Heart right ventricle (tissue), 16 donors: ENCODE data around the gene MAPRE2. TPM values are rescaled to one million over a fixed set of nuclear protein-coding genes. Genes with fewer than 3 reads are reported as not detected.
A peak's percentile ranks its signal among the peaks of the same experiment; 100 is the strongest.

Experiments used
- ATAC-seq, 8 donors: fragments of 200-7000 bp; cut with Tn5 transposase; one replicate each; pipeline ENCODE4 v1.9.1; 2020; ENCODE audit warnings: mild to moderate bottlenecking in 8 of 8, moderate library complexity in 8 of 8, moderate number of reproducible peaks in 1 of 8
- DNase-seq, 2 donors: peaks; one replicate each; pipeline ENCODE4 v3.0.0-alpha.2; 2020
- H3K27ac ChIP-seq, 10 donors: fragments of 200-600 bp; sonication (generic) in 2 of 10; one replicate each; pipeline versions ENCODE4 v1.5.0 to v1.8.0; 2020 to 2022; ENCODE audit warnings: mild to moderate bottlenecking in 3 of 10
- H3K27me3 ChIP-seq, 7 donors: fragments of 200-600 bp; one replicate each; pipeline ENCODE4 v1.8.0; 2021 to 2022; ENCODE audit warnings: mild to moderate bottlenecking in 2 of 7
- H3K36me3 ChIP-seq, 9 donors: fragments of 200-600 bp; sonication (generic) in 1 of 9; one replicate each; pipeline versions ENCODE4 v1.5.0 to v1.8.0; 2020 to 2022; ENCODE audit warnings: mild to moderate bottlenecking in 2 of 9
- H3K4me1 ChIP-seq, 9 donors: fragments of 200-600 bp; sonication (generic) in 1 of 9; one replicate each; pipeline versions ENCODE4 v1.5.0 to v1.8.0; 2020 to 2022; ENCODE audit warnings: mild to moderate bottlenecking in 4 of 9
- H3K4me3 ChIP-seq, 10 donors: fragments of 200-600 bp; sonication (generic) in 2 of 10; one replicate each; pipeline versions ENCODE4 v1.5.0 to v1.8.0; 2020 to 2022; ENCODE audit warnings: mild to moderate bottlenecking in 7 of 10, moderate library complexity in 2 of 10
- H3K9me3 ChIP-seq, 11 donors: fragments of 200-600 bp in 10 of 11; sonication (generic) in 2 of 11; one replicate each; pipeline versions ENCODE4 v1.5.0 to v1.8.0; 2013 to 2022; ENCODE audit warnings: mild to moderate bottlenecking in 2 of 11, control low read depth in 1 of 11, moderate library complexity in 1 of 11
- CTCF ChIP-seq, 9 donors: fragments of 200-600 bp; sonication (generic) in 2 of 9; IDR thresholded peaks; one replicate each; pipeline versions ENCODE4 v1.5.0 to v1.8.0; 2021 to 2022; ENCODE audit warnings: antibody characterized with exemption in 9 of 9, mild to moderate bottlenecking in 5 of 9, moderate library complexity in 1 of 9
- WGBS, 2 donors: extraction: QIAGEN DNeasy Blood & Tissue Kit; methylation state at CpG; one replicate each; pipeline ENCODE4 v1.1.7; 2013; ENCODE audit warnings: inconsistent platforms in 1 of 2; 5-methylcytosine and 5-hydroxymethylcytosine counted together
- intact Hi-C, 10 donors: fragments of 100-400 bp; cut with DNase I; formaldehyde crosslinking; loops; one replicate each; pipeline versions ENCODE4 v1.11.1 to v1.14.2; 2022
- polyA plus RNA-seq, 2 donors: library from polyadenylated mRNA; stranded (reverse); fragments of 200-250 nt; gene quantifications; one replicate each; pipeline ENCODE4 v1.2.3, GENCODE V29; 2013
- total RNA-seq, 10 donors: library from RNA; stranded (reverse); fragmentation: NEBNext Ultra II Directional in 3 of 10; extraction: Animal tissue kit (Norgen Biotek cat#: 25700) in 3 of 10; gene quantifications; one replicate each; pipeline versions ENCODE4 v1.2.1 to v1.2.4, GENCODE V29; 2021 to 2023
- donor health status: Arrhythmogenic right ventricular cardiomyopathy.
- donor health status: ischemic (EF 13 %, LVEDD 7.1; RV severe dilation, severe dysfunction).
- donor health status: healthy with polysubstance abuse.
- donor health status: DM: no; HTN: yes; CAD: no.
- donor health status: DM: no; HTN: no; CAD: no.
- donor health status: ischemic (EF 25% LVEDD 6.9; RV normal size, moderate dysfunction).
- donor health status: ischemic (EF 25% LVEDD 5.7; RV mildly dilated, moderate dysfunction).
- donor health status: healthy.
- donor health status: DM: yes; HTN: yes; CAD: no.
- donor health status: Ischemic cardiomyopathy.
- donor health status: ischemic (EF 35%, LVEDD 5.7; RV mildly dilated, moderate dysfunction).
- donor health status: nonischemic (EF 11% LVEDD 7.7; RV severe dilation, severe dysfunction).
- donor health status: DM: yes; HTN: yes; CAD: no.
- donor health status: PGD.
- donor health status: ischemic (EF 29% LVEDD 5.4; RV normal size, mild dysfunction).
- donor health status: nonischemic (EF 23%, LVEDD 6.1; RV moderate dilation, normal function).

MAPRE2 gene
- total and polyA plus RNA-seq, 12 donors, result 31.7 to 211 (median 130) TPM

GRCh38 chr18:35116784-35117318 is 75.6 kb downstream of the MAPRE2 start:
- no peak for ATAC-seq
- 94 to 97% methylated on average over 9 of the region's 9 CpGs for WGBS, 2 donors
- H3K27ac ChIP-seq, result peak overlapping the region; percentile 20 to 89 (median 81)
- no peak overlapping the region for H3K4me3 ChIP-seq
- intact Hi-C loops, result no loop called here
- peaks cover 0 to 9% (median 0%) of the 10 kb centered on the region in 11 donors for H3K9me3 ChIP-seq
- no peak for DNase-seq
- no peak for TF ChIP-seq CTCF (IDR thresholded peaks at IDR 0.05)
- peaks cover 10 to 61% (median 48%) of the 10 kb centered on the region in 9 donors for H3K4me1 ChIP-seq
- H3K36me3 ChIP-seq, result no peaks in the 10 kb centered on the region
- no peaks in the 10 kb centered on the region for H3K27me3 ChIP-seq

GRCh38 chr18:35117372-35117771 is 76.2 kb downstream of the MAPRE2 start:
- intact Hi-C loops, result no loop called here
- peak overlapping the region; percentile 20 to 89 (median 81) for H3K27ac ChIP-seq
- peaks cover 10 to 66% (median 49%) of the 10 kb centered on the region in 9 donors for H3K4me1 ChIP-seq
- DNase-seq (no peak), ATAC-seq (peak in 2 of 8 donors; percentile 4 to 29)
- peaks cover 0 to 6% (median 0%) of the 10 kb centered on the region in 11 donors for H3K9me3 ChIP-seq
- H3K27me3 ChIP-seq, result no peaks in the 10 kb centered on the region
- no peaks in the 10 kb centered on the region for H3K36me3 ChIP-seq
- no peak overlapping the region for H3K4me3 ChIP-seq
- 83 to 89% methylated on average over 6 of the region's 6 CpGs for WGBS, 2 donors
- TF ChIP-seq CTCF (IDR thresholded peaks at IDR 0.05), result no peak

- peak in 1 of 2 donors; percentile 35 for DNase-seq
- intact Hi-C loops, result no loop called here
- Histone ChIP-seq H3K9me3 (no peaks in the 10 kb centered on the region), H3K36me3 (no peaks in the 10 kb centered on the region), H3K4me3 (peak overlapping the region in 3 of 10 donors; percentile 4 to 23 (median 13)), H3K27ac (peak overlapping the region; percentile 5 to 89 (median 81)), H3K27me3 (no peaks in the 10 kb centered on the region), H3K4me1 (peaks cover 11 to 72% (median 55%) of the 10 kb centered on the region in 9 donors)
- TF ChIP-seq CTCF (IDR thresholded peaks at IDR 0.05), result no peak
- ATAC-seq, result peak; percentile 81 to 93 (median 89)
- 39 to 45% methylated on average over 7 of the region's 7 CpGs for WGBS, 2 donors
Measured at GRCh38 chr18:35117951-35118411, 76.8 kb downstream of the MAPRE2 start.

- no peaks in the 10 kb centered on the region for H3K9me3 ChIP-seq
- H3K4me1 ChIP-seq, result peaks cover 17 to 79% (median 62%) of the 10 kb centered on the region in 9 donors
- no peak for TF ChIP-seq CTCF (IDR thresholded peaks at IDR 0.05)
- DNase-seq (no peak), ATAC-seq (peak in 6 of 8 donors; percentile 19 to 58 (median 26))
- no peak overlapping the region for H3K4me3 ChIP-seq
- WGBS, 2 donors, result 52 to 63% methylated on average over 3 of the region's 3 CpGs
- H3K27me3 ChIP-seq, result no peaks in the 10 kb centered on the region
- intact Hi-C loops, result no loop called here
- peak overlapping the region; percentile 5 to 89 (median 81) for H3K27ac ChIP-seq
- no peaks in the 10 kb centered on the region for H3K36me3 ChIP-seq
Measured at GRCh38 chr18:35118641-35119040, 77.4 kb downstream of the MAPRE2 start.
